Trophoblast cell (in vitro differentiated cells and primary cell): ENCODE results near the gene GSG1L.

Experiments
- DNase-seq, 2 donors: peaks; one replicate each; pipeline ENCODE4 v3.0.0-alpha.2; 2016
- H2AFZ ChIP-seq: 2 replicates; pipeline ENCODE4 v1.6.1; 2013; ENCODE audit warnings: low read length, moderate library complexity, mild to moderate bottlenecking; ENCODE audit not compliant: insufficient read depth, poor library complexity
- H2AK5ac ChIP-seq: 2 replicates; pipeline ENCODE4 v1.6.1; 2013; ENCODE audit warnings: mild to moderate bottlenecking, low read length
- H2BK120ac ChIP-seq: 2 replicates; pipeline ENCODE4 v1.6.1; 2013; ENCODE audit warnings: low read length, mild to moderate bottlenecking, moderate library complexity; ENCODE audit not compliant: insufficient read depth, poor library complexity
- H2BK12ac ChIP-seq: 2 replicates; pipeline ENCODE4 v1.6.1; 2013; ENCODE audit warnings: mild to moderate bottlenecking, low read length, moderate library complexity
- H2BK5ac ChIP-seq: 2 replicates; pipeline ENCODE4 v1.6.1; 2013; ENCODE audit warnings: low read length, low read depth, moderate library complexity, mild to moderate bottlenecking; ENCODE audit not compliant: poor library complexity
- H3K14ac ChIP-seq: 2 replicates; pipeline ENCODE4 v1.6.1; 2013; ENCODE audit warnings: mild to moderate bottlenecking, low read length
- H3K18ac ChIP-seq: 2 replicates; pipeline ENCODE4 v1.6.1; 2013; ENCODE audit warnings: mild to moderate bottlenecking, low read length
- H3K23ac ChIP-seq: 2 replicates; pipeline ENCODE4 v1.6.1; 2013; ENCODE audit warnings: low read length
- H3K27ac ChIP-seq: 2 replicates; pipeline ENCODE4 v1.5.1; 2013; ENCODE audit warnings: low read depth, mild to moderate bottlenecking, inconsistent platforms, low read length, moderate library complexity
- H3K27me3 ChIP-seq: 2 replicates; pipeline ENCODE4 v1.6.1; 2013; ENCODE audit warnings: inconsistent platforms, mild to moderate bottlenecking, low read length, moderate library complexity; ENCODE audit not compliant: insufficient read depth
- H3K36me3 ChIP-seq, 2 experiments: 1 replicate in 1 of 2; 2 replicates in 1 of 2; pipeline ENCODE4 v1.6.1; 2013; ENCODE audit warnings: low read length in 2 of 2, mild to moderate bottlenecking in 2 of 2, moderate library complexity in 1 of 2; ENCODE audit not compliant: insufficient read depth in 2 of 2, control insufficient read depth in 1 of 2
- H3K4ac ChIP-seq: 2 replicates; pipeline ENCODE4 v1.6.1; 2013; ENCODE audit warnings: low read depth, mild to moderate bottlenecking, low read length, moderate library complexity
- H3K4me1 ChIP-seq, 2 experiments: 1 replicate in 1 of 2; 2 replicates in 1 of 2; pipeline ENCODE4 v1.6.1; 2013; ENCODE audit warnings: low read length in 2 of 2, mild to moderate bottlenecking in 2 of 2, moderate library complexity in 1 of 2; ENCODE audit not compliant: insufficient read depth in 2 of 2, control insufficient read depth in 1 of 2
- H3K4me2 ChIP-seq: 2 replicates; pipeline ENCODE4 v1.6.1; 2013; ENCODE audit warnings: inconsistent platforms, mild to moderate bottlenecking, low read length, moderate library complexity
- H3K4me3 ChIP-seq: 2 replicates; pipeline ENCODE4 v1.5.1; 2013; ENCODE audit warnings: mild to moderate bottlenecking, low read depth, low read length, inconsistent platforms
- H3K79me1 ChIP-seq: one replicate; pipeline ENCODE4 v1.6.1; 2013; ENCODE audit warnings: low read length
- H3K79me2 ChIP-seq: 2 replicates; pipeline ENCODE4 v1.6.1; 2013; ENCODE audit warnings: low read length, mild to moderate bottlenecking; ENCODE audit not compliant: control insufficient read depth, insufficient read depth, poor library complexity
- H3K9ac ChIP-seq: 2 replicates; pipeline ENCODE4 v1.6.1; 2013; ENCODE audit warnings: mild to moderate bottlenecking, low read length
- H3K9me3 ChIP-seq: 2 replicates; pipeline ENCODE4 v1.6.1; 2013; ENCODE audit warnings: low read depth, mild to moderate bottlenecking, control low read depth, inconsistent platforms, low read length; ENCODE audit not compliant: insufficient read depth
- H4K12ac ChIP-seq: 2 replicates; pipeline ENCODE4 v1.6.1; 2013; ENCODE audit warnings: low read depth, mild to moderate bottlenecking, low read length, moderate library complexity
- H4K8ac ChIP-seq: 2 replicates; pipeline ENCODE4 v1.6.1; 2013; ENCODE audit warnings: low read depth, mild to moderate bottlenecking, low read length, moderate library complexity
- H4K91ac ChIP-seq: one replicate; pipeline ENCODE4 v1.6.1; 2013; ENCODE audit warnings: low read depth, mild to moderate bottlenecking, low read length, moderate library complexity
- WGBS: extraction: QIAGEN DNeasy Blood & Tissue Kit; methylation state at CpG from one replicate; pipeline ENCODE4 v1.1.7; 2013; ENCODE audit warnings: missing lambda C conversion rate; ENCODE audit not compliant: insufficient read length, insufficient coverage; ENCODE audit errors: extremely low coverage; 5-methylcytosine and 5-hydroxymethylcytosine counted together

Gene GSG1L

DNA sequence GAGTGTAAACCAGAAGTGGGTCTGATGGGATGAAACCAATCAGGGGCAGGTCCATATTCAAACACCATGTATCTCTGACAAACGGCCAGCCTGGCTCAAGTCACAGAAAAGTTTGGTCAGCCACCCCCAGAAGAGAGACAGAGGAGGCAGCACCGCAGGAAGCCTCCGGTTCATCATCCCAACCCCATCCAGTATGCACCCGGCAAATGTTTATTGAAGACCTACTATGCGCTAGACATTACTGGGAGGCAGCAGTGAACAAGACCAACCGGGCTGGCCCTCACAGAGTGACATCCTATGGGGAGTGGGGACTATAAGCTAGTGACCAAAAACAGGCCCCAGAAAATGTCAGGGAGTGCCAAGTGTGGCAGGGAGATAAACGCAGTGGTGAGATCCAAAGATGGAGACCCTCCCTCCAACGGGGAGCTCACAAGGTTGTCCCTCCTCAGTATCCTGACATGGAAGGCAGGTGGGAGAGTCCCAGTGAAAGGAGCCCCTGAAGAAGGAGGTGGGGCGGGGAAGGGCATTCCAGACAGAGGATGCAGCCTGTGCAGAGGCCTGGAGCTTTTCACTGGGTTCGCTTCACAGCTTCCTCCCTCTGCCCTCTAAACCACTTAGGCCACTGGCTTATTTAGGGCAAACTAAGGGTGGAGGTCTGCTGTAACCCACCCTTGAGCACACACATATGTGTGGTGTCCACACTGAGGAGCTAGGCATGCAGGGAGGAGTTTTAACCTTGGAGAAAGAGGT lies 2.0 kb downstream of the GSG1L start:
- Histone ChIP-seq H2BK5ac (no peak overlapping the region), H2BK120ac (no peak overlapping the region), H3K9me3 (peaks cover 3% of the 10 kb centered on the region), H3K4me3 (no peak overlapping the region), H4K91ac (no peak overlapping the region), H3K18ac (no peak overlapping the region), H3K27me3 (peaks cover 32% of the 10 kb centered on the region), H3K79me2 (no peaks in the 10 kb centered on the region), H4K12ac (no peak overlapping the region), H3K4ac (no peak overlapping the region), H3K9ac (no peak overlapping the region), H3K4me2 (no peak overlapping the region), H3K79me1 (no peaks in the 10 kb centered on the region), H2BK12ac (no peak overlapping the region), H2AK5ac (no peak overlapping the region), H3K4me1 (peaks cover 0 to 2% of the 10 kb centered on the region in 2 experiments), H2AFZ (no peak overlapping the region), H4K8ac (no peak overlapping the region), H3K23ac (no peak overlapping the region), H3K36me3 (no peaks in the 10 kb centered on the region), H3K14ac (no peak overlapping the region), H3K27ac (no peak overlapping the region)
- no CpG with 5 or more reads among the region's 10 CpGs for WGBS
- DNase-seq = no peak

DNA sequence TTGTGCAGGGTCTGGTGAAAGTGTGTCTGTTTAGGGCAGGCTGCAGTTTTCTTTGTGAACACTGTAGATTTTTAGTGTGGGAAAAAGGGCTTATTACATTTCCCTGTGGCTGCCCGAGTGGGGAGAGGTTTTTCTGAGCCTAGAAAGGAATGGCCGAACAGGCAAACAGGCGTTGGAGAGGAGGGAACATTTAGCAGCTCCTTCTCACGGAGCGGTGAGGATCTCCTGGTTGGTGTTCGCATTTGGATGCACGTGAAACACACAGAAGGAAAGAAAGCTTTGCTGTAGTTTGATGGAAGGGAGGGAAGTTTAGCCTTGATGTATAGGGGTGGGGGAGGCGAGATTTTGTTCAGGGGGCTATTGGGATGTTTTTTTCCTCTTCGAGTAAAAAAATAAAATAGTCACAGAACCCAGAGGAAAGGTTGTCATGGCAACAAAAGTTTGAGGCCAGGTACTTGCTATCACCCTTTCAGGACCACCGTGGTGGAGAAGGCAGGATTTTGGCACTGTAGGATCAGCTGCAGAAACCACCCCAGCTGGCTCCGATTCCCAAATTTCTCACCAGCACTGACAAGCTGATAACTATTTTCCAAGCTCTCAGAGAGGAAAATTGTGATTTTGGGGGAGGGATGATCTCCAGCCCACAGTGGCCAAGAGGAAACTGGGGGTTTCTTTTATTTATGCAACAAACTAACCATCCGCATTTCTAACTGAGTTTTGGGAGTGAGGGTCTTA lies 3.5 kb downstream of the GSG1L start:
- H3K79me1 ChIP-seq = no peaks in the 10 kb centered on the region
- H4K8ac ChIP-seq = no peak overlapping the region
- peaks cover 0 to 2% of the 10 kb centered on the region in 2 experiments for H3K4me1 ChIP-seq
- no peak overlapping the region for H3K23ac ChIP-seq
- H2AK5ac ChIP-seq = no peak overlapping the region
- H3K27ac ChIP-seq = no peak overlapping the region
- H2AFZ ChIP-seq = no peak overlapping the region
- H3K4ac ChIP-seq = no peak overlapping the region
- H2BK5ac ChIP-seq = no peak overlapping the region
- H3K9ac ChIP-seq = no peak overlapping the region
- DNase-seq = no peak
- H4K91ac ChIP-seq = no peak overlapping the region
- H3K18ac ChIP-seq = no peak overlapping the region
- no peaks in the 10 kb centered on the region for H3K36me3 ChIP-seq
- no peak overlapping the region for H4K12ac ChIP-seq
- no peaks in the 10 kb centered on the region for H3K79me2 ChIP-seq
- H3K27me3 ChIP-seq = peaks cover 32% of the 10 kb centered on the region
- no peak overlapping the region for H3K4me3 ChIP-seq
- 100% methylated on average over 1 of the region's 12 CpGs for WGBS
- no peak overlapping the region for H2BK12ac ChIP-seq
- H3K9me3 ChIP-seq = peaks cover under 1% of the 10 kb centered on the region
- H3K14ac ChIP-seq = no peak overlapping the region
- no peak overlapping the region for H3K4me2 ChIP-seq
- no peak overlapping the region for H2BK120ac ChIP-seq

- Histone ChIP-seq H3K4ac (no peak overlapping the region), H3K9me3 (peaks cover 3% of the 10 kb centered on the region), H2AK5ac (no peak overlapping the region), H2BK5ac (no peak overlapping the region), H3K4me2 (no peak overlapping the region), H3K79me2 (no peaks in the 10 kb centered on the region), H3K36me3 (no peaks in the 10 kb centered on the region), H4K8ac (no peak overlapping the region), H3K23ac (no peak overlapping the region), H3K14ac (no peak overlapping the region), H2AFZ (no peak overlapping the region), H2BK12ac (no peak overlapping the region), H3K9ac (no peak overlapping the region), H4K91ac (no peak overlapping the region), H3K27me3 (peaks cover 25% of the 10 kb centered on the region), H3K4me3 (no peak overlapping the region), H3K18ac (no peak overlapping the region), H4K12ac (no peak overlapping the region), H3K27ac (no peak overlapping the region), H3K4me1 (peaks cover 0 to 2% of the 10 kb centered on the region in 2 experiments), H2BK120ac (no peak overlapping the region), H3K79me1 (no peaks in the 10 kb centered on the region)
- no CpG with 5 or more reads among the region's 18 CpGs for WGBS
- DNase-seq = no peak
These were observed 4.5 kb downstream of the GSG1L start for GRCh38 chr16:28058839-28059589.

GRCh38 chr16:28057949-28058348 lies 5.6 kb downstream of the GSG1L start:
- Histone ChIP-seq H3K4me3 (no peak overlapping the region), H3K9ac (no peak overlapping the region), H3K79me2 (no peaks in the 10 kb centered on the region), H3K4me2 (no peak overlapping the region), H4K12ac (no peak overlapping the region), H3K79me1 (no peaks in the 10 kb centered on the region), H2BK120ac (no peak overlapping the region), H3K36me3 (no peaks in the 10 kb centered on the region), H3K18ac (no peak overlapping the region), H2AK5ac (no peak overlapping the region), H2BK5ac (no peak overlapping the region), H4K91ac (no peak overlapping the region), H2BK12ac (no peak overlapping the region), H3K4me1 (peaks cover 0 to 2% of the 10 kb centered on the region in 2 experiments), H3K27ac (no peak overlapping the region), H3K27me3 (peaks cover 15% of the 10 kb centered on the region), H4K8ac (no peak overlapping the region), H3K14ac (no peak overlapping the region), H2AFZ (no peak overlapping the region), H3K23ac (no peak overlapping the region), H3K9me3 (peaks cover 5% of the 10 kb centered on the region), H3K4ac (no peak overlapping the region)
- WGBS = no CpG with 5 or more reads among the region's 8 CpGs
- DNase-seq = no peak
